Measurements from ENCODE around the gene AMH. TPM values are rescaled to one million over a fixed set of nuclear protein-coding genes. Genes with fewer than 3 reads are reported as not detected.
A peak's percentile ranks its signal among the peaks of the same experiment; 100 is the strongest.

AMH gene
- total and polyA plus RNA-seq, 2 of the 13 experiments (the other 11 are each of a cell fraction or from before 2014, with no cell fraction given), result 0.03 to 0.18 TPM

GRCh38 chr19:2246801-2247361 is 2.2 kb upstream of the AMH start:
- FAIRE-seq (no peak), DNase-seq (ENCODE audit: low spot score) (no peak), ATAC-seq (no peak)
- Histone ChIP-seq H3K9me3 (ENCODE audit: low read length) (no peaks in the 10 kb centered on the region), H3K4me3 (replicated peaks in 1 of 3; ENCODE audit: insufficient read depth in 1 of 3, low read depth in 2 of 3, low read length in 3 of 3) (no peak overlapping the region), H2AFZ (ENCODE audit: low read length) (no peak overlapping the region), H4K20me1 (ENCODE audit: insufficient read depth, low read length) (peaks cover 13% of the 10 kb centered on the region; the same call in 1 of the 2 replicates), H3K27me3 (ENCODE audit: control insufficient read depth in 1 of 2, insufficient read depth in 2 of 2, low read length in 2 of 2) (no peaks in the 10 kb centered on the region), H3K4me1 (ENCODE audit: insufficient read depth, low read length) (peaks cover 24% of the 10 kb centered on the region), H3K36me3 (replicated peaks in 1 of 2; ENCODE audit: control insufficient read depth in 1 of 2, insufficient read depth in 2 of 2, low read length in 2 of 2) (peaks cover 25 to 50% of the 10 kb centered on the region in 2 experiments; a peak in 4 of 5 replicates), H3K27ac (ENCODE audit: extremely low read length, insufficient read depth, low read length) (no peak overlapping the region), H3K79me2 (ENCODE audit: insufficient read depth, low read length) (peaks cover 19% of the 10 kb centered on the region), H3K4me2 (ENCODE audit: low read depth, low read length) (no peak overlapping the region), H3K9ac (ENCODE audit: insufficient read depth, low read depth, low read length) (no peak overlapping the region)
- WGBS (ENCODE audit: low lambda C conversion rate), result 40% methylated on average over 1 of the region's 26 CpGs
- POLR2A ChIA-PET, result interaction anchor here (1.0 kb wide), 1 partner anchor 16 kb away, joined by 3 read pairs; no protein-coding TSS in a partner anchor
- no TSS peak for BruUV-seq (replicated peaks)
- TF ChIP-seq CENPX (CRISPR knock-in tag; IDR thresholded peaks at IDR 0.05) (no peak), ZZZ3 (CRISPR knock-in tag; IDR thresholded peaks at IDR 0.05; ENCODE audit: borderline replicate concordance) (no peak), ZNF138 (CRISPR knock-in tag; IDR thresholded peaks at IDR 0.05; ENCODE audit: low read depth) (no peak), UBTF (CRISPR knock-in tag; IDR thresholded peaks at IDR 0.05) (no peak), PAF1 (CRISPR knock-in tag; IDR thresholded peaks at IDR 0.05) (no peak), AGO2 (optimal IDR thresholded peaks at IDR 0.05; ENCODE audit: low read depth, low read length) (peak; percentile 14), ZNF703 (CRISPR knock-in tag; IDR thresholded peaks at IDR 0.05; ENCODE audit: borderline replicate concordance) (no peak), ZNF609 (CRISPR knock-in tag; IDR thresholded peaks at IDR 0.05; ENCODE audit: borderline replicate concordance) (no peak), ZNF687 (CRISPR knock-in tag; IDR thresholded peaks at IDR 0.05) (peak; percentile 10; the same call in 1 of the 2 replicates)
- in situ Hi-C loops (cut with HindIII; ENCODE audit: extremely low pct_ligation_motif_present, low pct_unique_long_range_greater_than_20kb) (no loop called here), intact Hi-C loops (cut with micrococcal nuclease; ENCODE audit: unreplicated experiment) (no loop called here)
- CTCF ChIA-PET (ENCODE audit: low intra/inter-chr PET ratio, low total read pairs), result no interaction called here

All from HepG2 (cell line).